Activated naive CD4-positive, alpha-beta T cell treated with anti-CD3 and anti-CD28 coated beads, Interleukin-2, amount 10 ng/mL, durations not matched to agents 7 days and 5 days (primary cell): ENCODE measurements around the gene GPS1.
"Not testable (repeated sequence)": the region's sequence is repeated elsewhere in the genome, so short reads cannot be mapped to it uniquely, and the experiment has no call there.

Experiments
- CTCF ChIA-PET: fragments of 350-600 bp; sonication (Branson Sonifier 250); formaldehyde crosslinking; loops from one replicate; lab custom pipeline; 2021; ENCODE audit warnings: antibody characterized with exemption; lab: Charles Lee
- DNase-seq: peaks from one replicate; pipeline ENCODE4 v3.0.0-alpha.2; 2020
- H3K27ac Mint-ChIP-seq: one replicate; pipeline ENCODE4 v1.8.0; 2021; ENCODE audit warnings: mild to moderate bottlenecking, moderate library complexity, mixed read lengths
- H3K27me3 Mint-ChIP-seq: one replicate; pipeline ENCODE4 v1.8.0; 2021; ENCODE audit warnings: mild to moderate bottlenecking, mixed read lengths
- H3K36me3 Mint-ChIP-seq: one replicate; pipeline ENCODE4 v1.8.0; 2021; ENCODE audit warnings: mixed read lengths
- H3K4me1 Mint-ChIP-seq: one replicate; pipeline ENCODE4 v1.8.0; 2021; ENCODE audit warnings: mixed read lengths
- H3K4me3 Mint-ChIP-seq: one replicate; pipeline ENCODE4 v1.8.0; 2021; ENCODE audit warnings: mild to moderate bottlenecking, moderate library complexity, mixed read lengths
- H3K9me3 Mint-ChIP-seq: one replicate; pipeline ENCODE4 v1.8.0; 2021; ENCODE audit warnings: mixed read lengths

Gene GPS1

GRCh38 chr17:82037092-82037888 is 14.4 kb upstream of the GPS1 start, which contains the start of gene DCXR:
Gene DCXR (minus strand): TSS chr17:82037697. CDS start chr17:82037682, 15 bp downstream.
- Mint-ChIP-seq H3K9me3 (no peaks in the 10 kb centered on the region), H3K27ac (peak within 1 kb of the TSS; percentile 98), H3K4me3 (peak within 1 kb of the TSS; percentile 87), H3K27me3 (peaks cover 30% of the 10 kb centered on the region), H3K4me1 (peaks cover 28% of the 10 kb centered on the region), H3K36me3 (peaks cover 4% of the 10 kb centered on the region)
- peak; percentile 99 for DNase-seq
- CTCF ChIA-PET = interaction anchor here (0.7 to 1.5 kb wide), 13 partner anchors 10 to 198 kb away, joined by 3 to 10 read pairs (median 4); partner anchors contain the start of genes CENPX, LRRC45, MAFG and NOTUM

GRCh38 chr17:82037889-82038195 is 13.9 kb upstream of the GPS1 start:
- DNase-seq = no peak
- CTCF ChIA-PET = interaction anchor here (0.7 to 1.5 kb wide), 12 partner anchors 10 to 198 kb away, joined by 3 to 10 read pairs (median 4); partner anchors contain the start of genes CENPX, LRRC45, MAFG and NOTUM
- peak overlapping the region; percentile 98 for H3K27ac Mint-ChIP-seq
- H3K4me3 Mint-ChIP-seq = peak overlapping the region; percentile 87
- peaks cover 24% of the 10 kb centered on the region for H3K27me3 Mint-ChIP-seq
- peaks cover 28% of the 10 kb centered on the region for H3K4me1 Mint-ChIP-seq
- H3K36me3 Mint-ChIP-seq = peaks cover 4% of the 10 kb centered on the region
- no peaks in the 10 kb centered on the region for H3K9me3 Mint-ChIP-seq

- not testable (repeated sequence) for DNase-seq
- H3K27me3 Mint-ChIP-seq = peaks cover 18% of the 10 kb centered on the region
Observed at GRCh38 chr17:82038796-82039409, 12.8 kb upstream of the GPS1 start.

GRCh38 chr17:82039695-82040299 is 11.9 kb upstream of the GPS1 start:
- H3K4me1 Mint-ChIP-seq = peaks cover 28% of the 10 kb centered on the region
- H3K27me3 Mint-ChIP-seq = peaks cover 18% of the 10 kb centered on the region
- DNase-seq = no peak
- peaks cover 4% of the 10 kb centered on the region for H3K36me3 Mint-ChIP-seq
- H3K27ac Mint-ChIP-seq = no peak overlapping the region
- H3K4me3 Mint-ChIP-seq = no peak overlapping the region
- CTCF ChIA-PET = interaction anchor here (1.3 kb wide), 1 partner anchor 18 kb away, joined by 4 read pairs; no protein-coding TSS in a partner anchor
- H3K9me3 Mint-ChIP-seq = no peaks in the 10 kb centered on the region

More at GRCh38 chr17:82038796-82039409, 12.8 kb upstream of the GPS1 start:
- H3K4me1 Mint-ChIP-seq = peaks cover 28% of the 10 kb centered on the region
- CTCF ChIA-PET = interaction anchor here (0.9 to 1.3 kb wide), 2 partner anchors 8 to 17 kb away, joined by 3 to 4 read pairs; no protein-coding TSS in a partner anchor
- H3K36me3 Mint-ChIP-seq, H3K9me3 Mint-ChIP-seq, H3K27ac Mint-ChIP-seq, H3K4me3 Mint-ChIP-seq: not testable (repeated sequence)

GRCh38 chr17:82041144-82041814 is 10.4 kb upstream of the GPS1 start:
- peaks cover 18% of the 10 kb centered on the region for H3K27me3 Mint-ChIP-seq
- no peak for DNase-seq
- peaks cover 18% of the 10 kb centered on the region for H3K4me1 Mint-ChIP-seq
- no peaks in the 10 kb centered on the region for H3K36me3 Mint-ChIP-seq
- H3K27ac Mint-ChIP-seq = no peak overlapping the region
- CTCF ChIA-PET = no interaction called here
- no peak overlapping the region for H3K4me3 Mint-ChIP-seq
- H3K9me3 Mint-ChIP-seq = no peaks in the 10 kb centered on the region

GRCh38 chr17:82042649-82043048 is 9.0 kb upstream of the GPS1 start:
- peaks cover 16% of the 10 kb centered on the region for H3K27me3 Mint-ChIP-seq
- H3K4me1 Mint-ChIP-seq = peaks cover 15% of the 10 kb centered on the region
- H3K36me3 Mint-ChIP-seq = peaks cover 4% of the 10 kb centered on the region
- H3K27ac Mint-ChIP-seq = no peak overlapping the region
- no peak for DNase-seq
- CTCF ChIA-PET = no interaction called here
- H3K9me3 Mint-ChIP-seq = no peaks in the 10 kb centered on the region
- no peak overlapping the region for H3K4me3 Mint-ChIP-seq

- CTCF ChIA-PET = no interaction called here
- Mint-ChIP-seq H3K4me3 (no peak overlapping the region), H3K36me3 (peaks cover 5% of the 10 kb centered on the region)
Observed at GRCh38 chr17:82043507-82043906, 8.2 kb upstream of the GPS1 start.

GRCh38 chr17:82045936-82046484 is 5.7 kb upstream of the GPS1 start:
- H3K9me3 Mint-ChIP-seq = no peaks in the 10 kb centered on the region
- CTCF ChIA-PET = no interaction called here
- no peak overlapping the region for H3K4me3 Mint-ChIP-seq

More at GRCh38 chr17:82043507-82043906, 8.2 kb upstream of the GPS1 start:
- Mint-ChIP-seq H3K27ac (no peak overlapping the region), H3K4me1 (peaks cover 9% of the 10 kb centered on the region), H3K27me3 (peaks cover 14% of the 10 kb centered on the region), H3K9me3 (no peaks in the 10 kb centered on the region)
- no peak for DNase-seq

GRCh38 chr17:82046903-82047302 is 4.8 kb upstream of the GPS1 start:
- Mint-ChIP-seq H3K27me3 (no peaks in the 10 kb centered on the region), H3K4me1 (peaks cover 8% of the 10 kb centered on the region), H3K9me3 (no peaks in the 10 kb centered on the region), H3K36me3 (peaks cover 7% of the 10 kb centered on the region), H3K27ac (no peak overlapping the region), H3K4me3 (no peak overlapping the region)
- DNase-seq = no peak
- CTCF ChIA-PET = no interaction called here

More at GRCh38 chr17:82045936-82046484, 5.7 kb upstream of the GPS1 start:
- Mint-ChIP-seq H3K27ac (no peak overlapping the region), H3K4me1 (peaks cover 8% of the 10 kb centered on the region), H3K27me3 (peaks cover 5% of the 10 kb centered on the region), H3K36me3 (peaks cover 7% of the 10 kb centered on the region)
- no peak for DNase-seq

- H3K4me1 Mint-ChIP-seq = peaks cover 8% of the 10 kb centered on the region
- peaks cover 7% of the 10 kb centered on the region for H3K36me3 Mint-ChIP-seq
- H3K9me3 Mint-ChIP-seq = no peaks in the 10 kb centered on the region
- H3K27ac Mint-ChIP-seq = no peak overlapping the region
- CTCF ChIA-PET = no interaction called here
- no peak overlapping the region for H3K4me3 Mint-ChIP-seq
- DNase-seq = no peak
- H3K27me3 Mint-ChIP-seq = no peaks in the 10 kb centered on the region
Observed at GRCh38 chr17:82047379-82047778, 4.3 kb upstream of the GPS1 start.

- DNase-seq = no peak
- Mint-ChIP-seq H3K36me3 (peaks cover 7% of the 10 kb centered on the region), H3K4me1 (peaks cover 13% of the 10 kb centered on the region), H3K9me3 (no peaks in the 10 kb centered on the region), H3K27me3 (no peaks in the 10 kb centered on the region), H3K27ac (no peak overlapping the region), H3K4me3 (no peak overlapping the region)
- CTCF ChIA-PET = no interaction called here
Observed at GRCh38 chr17:82047914-82048570, 3.7 kb upstream of the GPS1 start.

GRCh38 chr17:82048571-82048971 is 3.1 kb upstream of the GPS1 start:
- CTCF ChIA-PET = no interaction called here
- Mint-ChIP-seq H3K9me3 (no peaks in the 10 kb centered on the region), H3K4me3 (peak overlapping the region; percentile 36), H3K27ac (no peak overlapping the region), H3K36me3 (peaks cover 7% of the 10 kb centered on the region), H3K27me3 (no peaks in the 10 kb centered on the region), H3K4me1 (peaks cover 18% of the 10 kb centered on the region)
- no peak for DNase-seq

GRCh38 chr17:82049106-82049505 is 2.6 kb upstream of the GPS1 start:
- H3K4me3 Mint-ChIP-seq = peak overlapping the region; percentile 28
- CTCF ChIA-PET = no interaction called here

More at GRCh38 chr17:82049106-82049505, 2.6 kb upstream of the GPS1 start:
- H3K4me1 Mint-ChIP-seq = peaks cover 21% of the 10 kb centered on the region
- H3K27me3 Mint-ChIP-seq = no peaks in the 10 kb centered on the region
- H3K36me3 Mint-ChIP-seq = peaks cover 8% of the 10 kb centered on the region
- H3K27ac Mint-ChIP-seq = no peak overlapping the region
- no peaks in the 10 kb centered on the region for H3K9me3 Mint-ChIP-seq
- DNase-seq = no peak
